GM21737 (cell line): ENCODE data around the gene RAI1.
A peak's percentile ranks its signal among the peaks of the same experiment; 100 is the strongest.
"Not testable (repeated sequence)": the region's sequence is repeated elsewhere in the genome, so short reads cannot be mapped to it uniquely, and the experiment has no call there.

Experiments
- ATAC-seq: cut with Tn5 transposase; IDR thresholded peaks from one replicate; pipeline ENCODE4 v1.9.1; 2021; ENCODE audit warnings: mild to moderate bottlenecking, moderate library complexity; ENCODE audit not compliant: unreplicated experiment

Gene RAI1, protein sequence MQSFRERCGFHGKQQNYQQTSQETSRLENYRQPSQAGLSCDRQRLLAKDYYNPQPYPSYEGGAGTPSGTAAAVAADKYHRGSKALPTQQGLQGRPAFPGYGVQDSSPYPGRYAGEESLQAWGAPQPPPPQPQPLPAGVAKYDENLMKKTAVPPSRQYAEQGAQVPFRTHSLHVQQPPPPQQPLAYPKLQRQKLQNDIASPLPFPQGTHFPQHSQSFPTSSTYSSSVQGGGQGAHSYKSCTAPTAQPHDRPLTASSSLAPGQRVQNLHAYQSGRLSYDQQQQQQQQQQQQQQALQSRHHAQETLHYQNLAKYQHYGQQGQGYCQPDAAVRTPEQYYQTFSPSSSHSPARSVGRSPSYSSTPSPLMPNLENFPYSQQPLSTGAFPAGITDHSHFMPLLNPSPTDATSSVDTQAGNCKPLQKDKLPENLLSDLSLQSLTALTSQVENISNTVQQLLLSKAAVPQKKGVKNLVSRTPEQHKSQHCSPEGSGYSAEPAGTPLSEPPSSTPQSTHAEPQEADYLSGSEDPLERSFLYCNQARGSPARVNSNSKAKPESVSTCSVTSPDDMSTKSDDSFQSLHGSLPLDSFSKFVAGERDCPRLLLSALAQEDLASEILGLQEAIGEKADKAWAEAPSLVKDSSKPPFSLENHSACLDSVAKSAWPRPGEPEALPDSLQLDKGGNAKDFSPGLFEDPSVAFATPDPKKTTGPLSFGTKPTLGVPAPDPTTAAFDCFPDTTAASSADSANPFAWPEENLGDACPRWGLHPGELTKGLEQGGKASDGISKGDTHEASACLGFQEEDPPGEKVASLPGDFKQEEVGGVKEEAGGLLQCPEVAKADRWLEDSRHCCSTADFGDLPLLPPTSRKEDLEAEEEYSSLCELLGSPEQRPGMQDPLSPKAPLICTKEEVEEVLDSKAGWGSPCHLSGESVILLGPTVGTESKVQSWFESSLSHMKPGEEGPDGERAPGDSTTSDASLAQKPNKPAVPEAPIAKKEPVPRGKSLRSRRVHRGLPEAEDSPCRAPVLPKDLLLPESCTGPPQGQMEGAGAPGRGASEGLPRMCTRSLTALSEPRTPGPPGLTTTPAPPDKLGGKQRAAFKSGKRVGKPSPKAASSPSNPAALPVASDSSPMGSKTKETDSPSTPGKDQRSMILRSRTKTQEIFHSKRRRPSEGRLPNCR (N-terminal part only)

DNA sequence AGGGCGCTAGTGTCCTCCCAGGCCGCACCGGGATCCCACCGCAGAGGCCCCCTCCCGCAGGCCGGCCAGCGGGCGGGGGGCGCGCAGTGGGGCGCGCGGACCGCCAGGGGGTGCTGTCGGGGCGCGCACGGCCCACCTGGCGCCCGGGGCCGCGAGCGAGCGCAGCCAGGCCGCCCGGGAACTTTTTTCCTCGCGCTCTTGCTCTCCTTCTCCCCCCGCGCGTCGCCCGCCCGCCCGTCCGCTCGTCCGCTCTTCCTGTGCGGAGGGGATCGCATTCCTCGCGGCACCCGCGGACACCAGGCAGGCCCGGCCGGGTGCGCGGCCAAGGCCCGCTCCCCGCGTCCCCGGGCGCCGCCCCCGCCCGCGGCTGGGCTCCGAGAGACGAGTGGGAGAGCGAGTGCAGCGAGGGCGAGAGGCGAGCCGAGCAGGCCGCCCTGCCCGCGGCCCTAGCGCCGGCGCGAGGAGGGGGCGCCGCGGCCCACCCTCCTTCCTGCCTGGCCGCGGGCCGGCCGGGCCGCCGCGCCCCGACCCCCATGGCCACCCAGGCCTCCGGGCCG, at the start of gene RAI1:
Gene RAI1, plus strand, starts transcription at position 272 of the 557 bp plus-strand sequence. CDS start 111,491 bp downstream, outside the sequence.
- peak; percentile 42 for ATAC-seq

- ATAC-seq: not testable (repeated sequence)
Measured at GRCh38 chr17:17632690-17633089, 48.6 kb upstream of the RAI1 start.

DNA sequence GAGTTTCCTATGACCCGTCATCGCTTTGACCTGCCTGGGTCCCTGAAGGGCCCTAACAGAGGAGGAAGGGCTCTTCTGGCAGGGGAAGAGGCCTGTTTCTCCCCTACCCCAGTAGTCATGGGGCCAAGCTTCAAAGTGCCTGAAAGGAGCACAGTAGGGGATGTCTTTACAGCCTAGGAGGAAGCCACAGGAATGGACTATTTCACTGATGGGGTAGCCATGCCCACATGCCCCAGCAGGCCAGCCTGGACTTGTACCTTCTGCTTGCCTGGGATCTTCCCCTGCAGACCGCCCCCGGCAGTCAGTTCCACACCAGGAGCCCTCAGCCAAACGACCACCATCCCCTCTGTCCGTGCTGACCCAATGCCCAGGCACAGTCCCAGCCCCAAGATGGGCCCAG, 47.9 kb upstream of the RAI1 start:
- no peak for ATAC-seq

GRCh38 chr17:17635126-17635525, 46.1 kb upstream of the RAI1 start:
- ATAC-seq: no peak

DNA sequence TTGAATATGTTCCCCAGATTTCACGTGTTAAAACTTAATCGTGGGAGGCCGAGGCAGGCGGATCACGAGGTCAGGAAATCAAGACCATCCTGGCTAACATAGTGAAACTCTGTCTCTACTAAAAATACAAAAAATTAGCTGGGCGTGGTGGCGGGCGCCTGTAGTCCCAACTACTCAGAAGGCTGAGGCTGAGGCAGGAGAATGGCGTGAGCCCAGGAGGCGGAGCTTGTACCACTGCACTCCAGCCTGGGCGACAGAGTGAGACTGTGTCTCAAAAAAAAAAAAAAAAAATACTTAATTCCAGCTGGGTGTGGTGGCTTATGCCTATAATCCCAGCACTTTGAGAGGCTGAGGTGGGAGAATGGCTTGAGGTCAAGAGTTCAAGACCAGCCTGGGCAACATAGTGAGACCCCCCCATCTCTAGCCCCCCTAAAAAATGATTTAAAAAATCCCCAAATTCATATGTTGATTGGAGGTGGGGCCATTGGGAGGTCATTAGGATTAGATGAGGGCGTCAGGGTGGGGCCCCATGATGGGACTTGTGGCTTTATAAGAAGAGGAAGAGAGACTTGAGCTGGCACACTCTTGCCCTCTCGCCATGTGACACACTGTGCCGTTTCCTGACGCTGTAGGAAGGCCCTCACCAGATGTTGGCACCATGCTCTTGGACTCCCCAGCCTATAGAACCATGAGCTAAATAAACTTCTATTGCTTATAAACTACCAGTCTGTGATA, 45.6 kb upstream of the RAI1 start:
- not testable (repeated sequence) for ATAC-seq

GRCh38 chr17:17636272-17636885, 44.9 kb upstream of the RAI1 start:
- no peak for ATAC-seq

DNA sequence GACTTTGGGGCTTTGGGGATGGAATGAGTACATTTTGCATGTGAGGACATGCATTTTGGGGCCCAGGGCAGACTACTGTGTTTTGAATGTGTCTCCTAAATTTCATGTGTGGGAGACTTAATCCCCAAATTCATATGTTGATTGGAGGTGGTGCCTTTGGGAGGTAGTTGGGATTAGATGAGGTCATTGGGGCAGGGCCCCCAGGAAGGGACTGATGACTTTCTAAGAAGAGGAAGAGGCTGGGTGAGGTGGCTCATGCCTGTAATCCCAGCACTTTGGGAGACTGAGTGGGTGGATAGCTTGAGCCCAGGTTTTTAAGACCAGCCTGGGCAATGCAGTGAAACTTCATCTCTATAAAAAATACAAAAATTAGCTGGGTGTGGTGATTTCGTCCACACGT, 42.8 kb upstream of the RAI1 start:
- no peak for ATAC-seq

- not testable (repeated sequence) for ATAC-seq
Measured at GRCh38 chr17:17639661-17640270, 41.5 kb upstream of the RAI1 start.

DNA sequence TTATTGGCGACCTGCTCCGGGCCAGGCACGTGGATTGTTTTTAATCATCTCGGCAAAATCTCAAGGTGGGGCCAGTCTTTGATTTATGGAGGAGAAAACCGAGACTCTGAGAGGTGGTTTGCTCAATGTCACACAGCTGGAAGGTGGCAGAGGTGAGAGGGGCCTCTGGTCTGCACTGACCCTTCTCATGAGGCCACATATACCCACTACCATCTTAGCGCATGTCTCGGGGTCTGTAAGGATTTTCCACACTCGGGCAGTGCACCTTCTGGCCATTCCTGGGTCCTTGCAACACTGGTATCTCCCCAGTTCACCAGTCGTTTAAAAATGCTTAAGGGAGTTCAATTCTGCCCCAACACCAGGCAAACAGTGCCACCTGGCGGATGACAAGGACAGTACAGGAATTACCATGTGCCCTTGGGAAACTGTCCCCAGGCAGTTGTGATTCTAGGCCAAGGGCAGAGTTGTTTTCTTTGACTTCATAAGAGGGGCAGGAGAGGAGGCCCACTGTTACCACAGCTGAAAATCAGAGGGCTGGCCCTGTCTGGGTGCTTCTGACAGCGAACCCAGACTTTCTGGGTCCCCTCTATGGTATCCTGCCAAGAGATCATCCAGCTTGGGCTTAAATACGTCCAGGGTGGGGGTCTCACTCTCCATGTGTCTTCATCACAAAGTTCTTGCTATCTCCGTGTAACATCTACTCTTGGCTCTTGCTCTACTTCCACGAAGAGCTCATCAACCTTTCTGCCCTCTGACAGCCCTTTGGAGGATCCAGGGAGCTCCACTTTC, 39.4 kb upstream of the RAI1 start:
- ATAC-seq: no peak

DNA sequence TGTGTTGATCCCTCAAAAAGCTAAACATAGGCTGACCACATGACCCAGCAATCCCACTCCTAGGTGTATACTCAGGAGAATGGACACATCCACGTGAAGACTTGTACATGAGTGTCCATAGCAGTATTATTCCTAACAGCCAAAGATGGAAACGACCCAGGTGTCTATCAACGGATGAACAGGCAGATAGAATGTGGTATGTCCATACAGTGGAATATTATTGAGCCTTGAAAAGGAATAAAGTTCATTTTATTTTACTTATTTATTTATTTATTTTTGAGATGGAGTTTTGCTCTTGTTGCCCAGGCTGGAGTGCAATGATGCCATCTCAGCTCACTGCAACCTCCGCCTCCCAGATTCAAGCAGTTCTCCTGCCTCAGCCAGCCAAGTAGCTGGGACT, 36.1 kb upstream of the RAI1 start:
- not testable (repeated sequence) for ATAC-seq

GRCh38 chr17:17645961-17646360, 35.3 kb upstream of the RAI1 start:
- no peak for ATAC-seq

GRCh38 chr17:17647524-17648178, 33.6 kb upstream of the RAI1 start:
- no peak for ATAC-seq

DNA sequence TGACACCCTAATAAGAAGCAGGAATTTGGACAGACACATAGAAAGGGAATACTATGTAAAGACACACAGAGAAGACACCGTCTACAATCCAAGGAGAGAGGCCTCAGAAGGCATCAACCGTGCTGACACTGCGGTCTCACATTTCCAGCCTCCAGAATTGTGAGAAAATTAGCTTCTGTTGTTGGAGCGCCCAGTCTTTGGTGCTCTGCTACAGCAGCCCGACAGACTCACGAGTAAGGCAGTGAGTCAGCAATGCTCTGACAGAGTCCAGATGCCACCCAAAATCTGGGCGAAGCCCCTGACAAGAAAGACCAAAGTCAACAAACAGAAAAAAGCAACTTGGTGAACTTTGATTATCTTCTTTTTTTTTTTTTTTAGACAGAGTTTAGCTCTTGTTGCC, 32.5 kb upstream of the RAI1 start:
- ATAC-seq: no peak

DNA sequence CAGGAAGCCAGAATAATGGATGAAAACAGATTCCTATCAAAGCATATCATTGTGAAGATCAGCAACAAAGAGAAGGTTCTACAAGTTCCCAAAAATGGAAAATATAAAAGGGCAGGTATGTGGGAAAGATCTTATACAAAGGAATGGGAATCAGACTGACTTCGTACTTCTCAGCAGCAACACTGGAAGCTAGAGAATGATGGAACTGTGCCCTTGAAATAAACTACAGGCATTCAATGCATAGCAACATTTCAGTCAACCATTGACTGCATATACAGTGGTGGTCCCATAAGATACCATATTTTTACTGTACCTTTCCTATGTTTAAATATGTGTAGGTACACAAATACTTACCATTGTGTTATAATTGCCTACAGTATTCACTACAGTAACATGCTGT, 30.3 kb upstream of the RAI1 start:
- ATAC-seq: no peak

DNA sequence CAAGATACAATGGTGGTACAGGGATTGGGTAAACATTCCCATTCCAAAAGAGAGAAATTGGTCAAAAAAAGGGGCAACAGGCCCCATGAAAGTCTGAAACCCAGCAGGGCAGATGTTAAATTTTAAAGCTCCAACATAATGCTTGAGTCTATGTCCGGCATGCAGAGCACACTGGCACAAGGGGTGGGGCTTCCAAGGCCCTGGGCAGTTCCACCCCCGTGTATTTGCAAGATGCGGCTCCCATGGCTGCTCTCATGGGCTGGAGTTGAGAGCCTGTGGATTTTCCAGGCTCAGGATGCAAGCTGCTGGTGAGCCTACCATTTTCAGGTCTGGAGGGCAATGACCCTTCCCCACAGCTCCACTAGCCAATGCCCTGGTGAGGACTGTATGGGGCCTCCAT, 27.9 kb upstream of the RAI1 start:
- no peak for ATAC-seq

DNA sequence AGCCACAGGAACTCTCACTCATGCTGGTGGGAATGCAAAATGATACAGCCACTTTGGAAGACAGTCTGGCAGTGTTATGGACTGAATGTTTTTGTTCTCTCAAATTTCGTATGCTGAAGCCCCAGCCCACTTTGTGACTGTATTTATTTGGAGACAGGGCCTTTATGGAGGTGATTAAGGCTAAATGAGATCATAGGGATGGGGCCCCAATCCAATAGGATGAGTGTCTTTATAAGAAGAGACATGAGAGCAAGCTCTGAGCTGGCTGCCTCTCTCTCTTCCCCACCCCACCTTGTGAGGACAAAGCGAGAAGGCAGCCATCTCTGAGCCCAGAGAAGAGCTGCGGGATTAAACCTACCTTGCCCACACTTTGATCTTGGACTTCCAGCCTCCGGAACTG, 21.9 kb upstream of the RAI1 start:
- no peak for ATAC-seq

DNA sequence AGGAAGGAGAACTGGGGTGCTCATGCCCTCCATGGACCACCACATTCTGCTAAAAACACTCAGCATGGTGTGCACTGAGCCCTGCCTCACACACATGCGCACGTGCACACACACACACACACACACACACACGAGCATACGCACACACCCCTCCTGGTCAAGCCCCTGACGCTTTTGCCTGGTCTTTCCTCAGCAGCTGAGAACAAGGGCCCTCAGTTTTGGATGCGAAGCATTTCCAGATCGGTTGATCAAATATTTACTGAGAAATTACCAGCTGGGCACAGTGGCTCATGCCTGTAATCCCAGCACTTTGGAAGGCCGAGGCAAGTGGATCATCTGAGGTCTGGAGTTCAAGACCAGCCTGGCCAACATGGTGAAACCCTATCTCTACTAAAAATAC, 20.1 kb upstream of the RAI1 start:
- no peak for ATAC-seq

- no peak for ATAC-seq
Measured at GRCh38 chr17:17661834-17662385, 19.3 kb upstream of the RAI1 start.
